Measurements from ENCODE around the gene CABLES2.

CABLES2 gene

DNA sequence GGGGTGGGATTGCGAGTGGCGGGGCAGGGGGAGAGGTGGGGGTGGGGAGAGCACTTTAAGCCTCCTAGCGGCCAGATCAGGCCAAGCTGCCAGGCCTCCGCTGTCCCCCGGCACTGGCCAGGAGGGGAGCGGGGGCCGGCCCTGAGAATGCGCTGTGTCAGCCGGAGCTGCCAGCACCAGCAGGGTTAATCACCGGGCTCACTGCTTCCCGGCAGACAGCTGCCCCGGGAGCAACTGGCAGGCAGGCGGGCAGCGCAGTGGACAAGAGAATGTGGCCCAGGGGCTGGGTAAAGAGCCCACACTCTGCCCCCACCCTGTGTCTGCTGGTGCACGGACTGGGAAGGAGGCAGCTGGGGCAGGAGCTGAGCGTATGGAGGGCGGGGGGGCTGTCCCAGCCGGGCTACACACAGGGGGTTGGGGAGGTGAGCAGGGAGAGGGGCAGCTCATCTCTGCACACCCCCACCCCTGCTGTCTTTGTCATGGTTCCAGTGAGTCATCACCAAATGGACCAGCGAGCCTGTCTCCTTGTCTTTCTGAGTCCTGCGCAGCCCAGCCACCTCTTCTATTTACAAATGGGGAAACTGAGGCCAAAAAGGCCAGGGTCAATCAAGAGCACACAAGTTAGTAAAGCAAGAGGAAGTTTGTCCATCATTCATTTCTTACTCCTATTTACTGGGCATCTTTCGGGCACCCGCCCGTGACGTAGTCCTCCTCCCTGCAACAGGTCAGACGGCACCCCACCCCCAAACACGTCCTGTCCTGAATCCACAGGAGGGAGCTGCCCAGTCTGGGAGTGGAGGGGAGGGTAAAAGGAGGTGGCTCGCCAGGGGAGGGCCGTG lies 37.9 kb downstream of the CABLES2 start:
- no peak for DNase-seq

DNA sequence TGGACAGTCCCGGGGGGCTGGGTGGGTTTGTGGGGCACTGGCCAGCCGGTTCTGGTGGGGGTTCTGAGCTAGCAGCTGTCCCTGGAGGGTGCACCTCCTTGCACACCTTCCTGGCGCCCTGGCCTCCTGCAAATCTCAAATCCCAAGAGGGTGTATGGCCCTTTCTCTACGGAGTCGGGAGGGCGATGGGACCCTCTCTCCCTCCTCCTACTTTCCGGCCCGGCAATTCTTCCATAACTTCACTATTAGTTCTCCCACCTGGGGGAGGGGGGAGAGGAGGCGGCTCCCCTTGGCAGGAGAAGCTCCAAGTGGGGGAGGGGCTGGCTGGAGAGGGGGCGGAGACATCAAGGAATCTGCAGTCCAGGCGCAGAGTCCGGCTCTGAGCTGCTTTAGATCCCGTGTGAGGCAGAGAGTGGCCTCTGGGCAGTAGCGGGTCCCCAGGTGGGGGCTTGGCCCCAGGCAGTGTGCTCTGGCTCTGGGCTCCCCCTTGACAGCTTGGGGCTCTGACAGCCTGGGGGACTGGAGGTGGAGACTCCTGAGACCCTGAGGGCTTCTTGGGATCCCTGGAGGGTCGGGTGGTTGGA lies 38.6 kb downstream of the CABLES2 start:
- DNase-seq: no peak

GRCh38 chr20:62367633-62368391 lies 39.3 kb downstream of the CABLES2 start:
- no peak for DNase-seq

- DNase-seq: no peak
These were observed 39.9 kb downstream of the CABLES2 start, which contains the start of gene LAMA5 for GRCh38 chr20:62367136-62367632. Gene LAMA5 (minus strand): TSS chr20:62367312. CDS start chr20:62367245, 67 bp downstream.

- no peak for DNase-seq
These were observed 40.5 kb downstream of the CABLES2 start for GRCh38 chr20:62366370-62367135.

DNA sequence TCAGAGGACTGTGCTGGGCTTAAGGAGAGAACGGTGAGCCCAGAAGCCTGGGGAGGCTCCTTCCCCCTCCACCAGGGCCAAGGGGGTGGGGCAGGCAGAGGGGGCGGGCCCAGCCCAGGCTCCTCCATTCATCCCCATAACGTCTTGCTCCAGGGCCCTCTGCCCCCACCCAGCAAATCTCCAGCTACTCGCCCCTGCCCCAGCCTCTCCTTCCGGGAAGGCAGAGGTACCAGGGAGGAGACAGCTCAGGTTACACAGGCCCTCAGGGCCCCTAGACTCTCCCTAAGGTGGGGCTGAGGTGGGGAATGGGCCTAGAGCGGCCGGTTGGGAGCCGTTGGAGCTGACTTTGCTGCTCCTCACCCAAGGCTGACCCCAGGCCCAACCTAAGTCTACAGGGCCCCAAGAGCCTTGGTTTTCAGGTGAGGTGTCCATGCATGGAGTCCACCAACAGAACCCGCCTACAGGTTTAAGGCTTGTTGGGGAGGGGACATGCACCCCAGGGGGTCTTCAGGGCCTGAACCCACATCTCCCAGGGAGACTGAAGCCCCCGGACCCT lies 41.2 kb downstream of the CABLES2 start:
- DNase-seq: no peak

GRCh38 chr20:62364911-62365736 lies 42.0 kb downstream of the CABLES2 start:
- DNase-seq: no peak

DNA sequence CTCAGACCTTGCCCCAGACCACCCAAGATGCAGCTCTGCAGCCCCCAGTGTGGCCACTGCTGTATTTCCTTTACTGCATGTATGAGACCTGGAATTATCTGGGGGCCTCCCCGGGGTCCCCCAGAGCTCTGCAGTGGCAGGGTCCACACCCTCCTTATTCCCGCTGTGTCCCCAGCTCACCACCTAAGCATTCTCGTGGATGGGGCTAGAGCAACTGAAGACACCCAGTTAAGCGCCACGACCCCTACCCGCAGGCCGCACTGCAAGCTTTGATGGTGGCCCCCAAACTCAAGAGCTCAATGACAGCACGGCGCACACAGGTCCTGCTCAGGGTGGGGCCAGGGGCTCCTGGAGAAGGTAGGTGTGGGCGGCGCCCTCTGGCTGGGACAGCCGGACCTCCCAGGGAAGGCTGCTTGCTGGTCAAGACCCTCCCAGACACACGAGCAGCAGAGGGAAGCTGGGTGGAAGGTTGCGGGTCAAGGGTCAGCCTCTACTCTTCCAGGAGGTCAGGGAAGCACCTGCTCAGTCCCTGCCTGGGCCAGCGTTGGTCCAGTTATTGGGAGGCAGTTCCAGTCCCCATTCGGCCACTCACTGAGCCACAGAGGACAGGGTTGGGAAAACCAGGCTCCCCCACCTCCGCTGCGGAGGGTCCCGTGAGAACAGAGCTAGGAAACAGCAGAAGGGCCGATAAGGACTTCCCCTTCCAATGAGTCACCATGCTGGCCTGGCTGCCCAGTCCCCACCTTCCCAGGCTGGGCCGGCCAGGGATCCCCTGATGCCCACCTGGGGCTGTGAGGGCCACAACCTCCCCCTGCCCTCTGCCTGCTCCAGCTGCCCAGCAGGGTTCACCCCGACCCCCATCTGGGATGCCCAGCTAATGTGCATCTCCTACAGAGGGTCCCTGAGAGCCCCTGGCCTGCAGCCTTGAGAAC lies 42.9 kb downstream of the CABLES2 start:
- no peak for DNase-seq

GRCh38 chr20:62362991-62363919 lies 43.8 kb downstream of the CABLES2 start:
- DNase-seq: no peak

DNA sequence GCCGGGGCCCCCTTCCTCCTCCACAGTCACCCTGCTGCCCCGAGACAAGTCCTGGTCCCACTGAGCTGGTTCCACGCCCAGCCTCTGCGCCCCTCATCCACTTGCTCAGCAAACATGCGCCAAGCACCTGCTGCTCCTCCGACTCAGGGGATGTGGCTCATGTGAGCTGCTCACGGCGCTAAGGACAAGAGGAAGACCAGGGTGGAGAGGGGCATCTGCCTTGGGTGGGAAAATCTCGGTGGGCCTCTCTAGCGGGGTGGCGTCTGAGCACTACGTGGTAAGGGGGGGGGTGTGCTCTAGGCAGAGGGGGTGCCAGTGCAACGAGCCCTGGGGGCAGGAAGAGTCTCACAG lies 44.5 kb downstream of the CABLES2 start:
- no peak for DNase-seq

- no peak for DNase-seq
These were observed 45.1 kb downstream of the CABLES2 start for GRCh38 chr20:62361799-62362589.

DNA sequence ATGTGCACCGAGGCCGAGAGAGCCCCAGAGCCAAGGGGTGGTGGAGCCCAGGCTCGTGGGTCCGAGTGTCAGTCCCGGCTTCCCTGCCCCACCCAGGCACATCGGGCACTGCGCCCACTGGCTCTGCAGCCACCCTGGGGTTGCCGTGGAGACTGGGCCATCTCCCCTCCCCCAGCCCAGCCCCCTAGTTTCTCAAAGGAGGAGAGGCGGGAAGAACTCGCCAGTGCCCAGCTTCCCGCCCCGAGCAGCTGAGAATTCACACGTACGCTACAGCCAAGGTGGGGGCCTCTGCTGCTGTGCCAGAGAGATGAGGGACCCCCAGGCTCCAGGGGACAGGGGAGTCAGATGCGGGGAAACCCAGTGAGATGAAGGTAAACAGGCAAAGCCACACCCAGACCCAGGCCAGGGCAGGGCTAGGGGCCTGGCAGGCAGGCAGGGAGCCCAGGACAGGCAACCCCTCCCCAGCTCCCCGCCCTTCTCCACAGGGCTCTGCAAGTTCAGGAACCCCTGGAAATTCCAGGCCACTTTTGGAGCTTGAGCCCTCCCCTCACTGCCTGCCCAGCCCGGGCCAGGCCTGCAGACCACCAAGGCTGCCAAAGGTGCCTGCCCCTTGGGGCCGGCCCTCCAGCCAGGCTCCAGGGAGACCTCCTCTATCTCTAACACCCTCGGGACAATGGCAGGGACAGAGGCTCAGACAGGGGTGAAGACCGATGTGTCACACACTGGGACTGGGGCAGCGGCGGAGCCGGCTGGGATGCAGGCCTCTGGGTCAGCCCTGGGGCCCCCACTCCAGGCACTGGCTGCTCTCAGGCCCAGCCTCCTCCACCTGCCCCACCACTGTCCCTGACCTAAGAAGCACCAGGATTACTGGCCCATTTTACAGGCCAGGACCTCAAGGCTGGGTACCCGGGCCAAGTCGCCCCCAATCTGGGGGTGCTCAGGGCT lies 46.0 kb downstream of the CABLES2 start:
- no peak for DNase-seq

- no peak for DNase-seq
These were observed 47.5 kb downstream of the CABLES2 start for GRCh38 chr20:62359491-62360121.

DNA sequence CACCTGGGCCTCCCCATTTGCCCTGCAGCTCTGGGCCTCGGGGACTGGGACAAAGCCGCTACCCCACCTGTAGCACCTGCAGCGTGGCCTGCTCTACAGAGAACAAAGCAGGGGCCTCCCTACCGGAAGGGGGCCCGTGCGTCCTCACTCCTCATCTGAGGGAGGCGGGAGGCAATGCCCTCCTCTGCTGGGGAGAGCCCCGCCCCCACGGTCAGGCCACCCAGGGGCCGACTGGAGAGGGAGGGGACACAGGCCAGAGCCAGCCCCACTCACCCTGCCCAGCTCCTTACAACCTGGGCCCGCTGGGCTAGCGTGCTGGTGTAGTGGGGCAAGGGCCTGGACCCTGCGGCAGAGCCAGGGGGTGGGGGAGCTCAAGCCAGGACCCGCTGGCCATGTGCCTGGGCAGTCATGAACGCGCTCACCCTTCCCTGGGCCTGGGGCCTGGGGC lies 48.0 kb downstream of the CABLES2 start:
- DNase-seq: no peak

- DNase-seq: no peak
These were observed 48.7 kb downstream of the CABLES2 start for GRCh38 chr20:62358171-62359042.

DNA sequence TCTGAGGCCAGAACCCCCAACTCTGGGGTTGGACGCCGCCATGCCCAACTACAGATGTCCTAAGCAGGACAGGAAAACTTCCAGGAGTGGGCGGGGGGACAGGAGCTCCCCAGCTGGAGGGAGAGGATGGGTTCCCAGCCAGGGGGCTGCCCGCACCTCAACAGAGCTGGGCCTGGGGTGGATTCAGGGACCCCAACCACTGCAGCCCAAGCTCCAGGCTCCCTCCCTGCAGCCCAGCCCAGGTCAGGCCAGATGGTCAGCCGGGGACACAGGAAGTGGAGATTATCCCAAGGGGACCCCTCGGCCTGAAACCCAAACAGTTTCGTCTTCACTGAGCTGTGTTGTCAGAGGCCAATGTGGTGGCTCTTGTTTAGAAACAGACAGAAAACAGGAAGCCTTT lies 49.4 kb downstream of the CABLES2 start:
- no peak for DNase-seq

Measured in bone marrow (tissue), 2 donors.